ENCODE results near the gene NID1.

DNA sequence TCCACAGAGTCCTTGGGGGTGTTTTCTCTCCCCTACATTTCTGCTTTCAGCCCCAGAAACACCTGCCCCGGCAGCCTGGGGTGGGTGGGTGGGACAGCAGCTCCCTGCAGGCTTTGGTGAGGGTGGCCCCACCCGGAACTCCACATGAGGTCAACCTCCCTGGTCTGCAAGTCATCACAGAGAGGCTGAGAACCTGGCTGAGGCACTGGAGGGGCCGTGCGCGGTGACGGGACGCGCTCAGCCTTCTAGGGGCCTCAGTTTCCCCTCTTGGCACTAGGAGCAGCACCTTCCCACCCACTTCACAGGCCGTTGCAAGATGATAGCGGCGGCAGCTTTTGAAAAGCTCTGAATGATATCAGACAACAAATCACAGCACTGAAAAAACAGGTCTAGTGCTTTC is 37.7 kb upstream of the NID1 start:
- TF ChIP-seq, protein P1, sequence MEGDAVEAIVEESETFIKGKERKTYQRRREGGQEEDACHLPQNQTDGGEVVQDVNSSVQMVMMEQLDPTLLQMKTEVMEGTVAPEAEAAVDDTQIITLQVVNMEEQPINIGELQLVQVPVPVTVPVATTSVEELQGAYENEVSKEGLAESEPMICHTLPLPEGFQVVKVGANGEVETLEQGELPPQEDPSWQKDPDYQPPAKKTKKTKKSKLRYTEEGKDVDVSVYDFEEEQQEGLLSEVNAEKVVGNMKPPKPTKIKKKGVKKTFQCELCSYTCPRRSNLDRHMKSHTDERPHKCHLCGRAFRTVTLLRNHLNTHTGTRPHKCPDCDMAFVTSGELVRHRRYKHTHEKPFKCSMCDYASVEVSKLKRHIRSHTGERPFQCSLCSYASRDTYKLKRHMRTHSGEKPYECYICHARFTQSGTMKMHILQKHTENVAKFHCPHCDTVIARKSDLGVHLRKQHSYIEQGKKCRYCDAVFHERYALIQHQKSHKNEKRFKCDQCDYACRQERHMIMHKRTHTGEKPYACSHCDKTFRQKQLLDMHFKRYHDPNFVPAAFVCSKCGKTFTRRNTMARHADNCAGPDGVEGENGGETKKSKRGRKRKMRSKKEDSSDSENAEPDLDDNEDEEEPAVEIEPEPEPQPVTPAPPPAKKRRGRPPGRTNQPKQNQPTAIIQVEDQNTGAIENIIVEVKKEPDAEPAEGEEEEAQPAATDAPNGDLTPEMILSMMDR (IDR thresholded peaks at IDR 0.05 in 2 of 3, conservative IDR thresholded peaks at IDR 0.05 in 1 of 3; ENCODE audit: borderline replicate concordance in 1 of 3, insufficient read depth in 1 of 3, low read depth in 2 of 3, low read length in 2 of 3): no peak
- TF ChIP-seq, protein P2, sequence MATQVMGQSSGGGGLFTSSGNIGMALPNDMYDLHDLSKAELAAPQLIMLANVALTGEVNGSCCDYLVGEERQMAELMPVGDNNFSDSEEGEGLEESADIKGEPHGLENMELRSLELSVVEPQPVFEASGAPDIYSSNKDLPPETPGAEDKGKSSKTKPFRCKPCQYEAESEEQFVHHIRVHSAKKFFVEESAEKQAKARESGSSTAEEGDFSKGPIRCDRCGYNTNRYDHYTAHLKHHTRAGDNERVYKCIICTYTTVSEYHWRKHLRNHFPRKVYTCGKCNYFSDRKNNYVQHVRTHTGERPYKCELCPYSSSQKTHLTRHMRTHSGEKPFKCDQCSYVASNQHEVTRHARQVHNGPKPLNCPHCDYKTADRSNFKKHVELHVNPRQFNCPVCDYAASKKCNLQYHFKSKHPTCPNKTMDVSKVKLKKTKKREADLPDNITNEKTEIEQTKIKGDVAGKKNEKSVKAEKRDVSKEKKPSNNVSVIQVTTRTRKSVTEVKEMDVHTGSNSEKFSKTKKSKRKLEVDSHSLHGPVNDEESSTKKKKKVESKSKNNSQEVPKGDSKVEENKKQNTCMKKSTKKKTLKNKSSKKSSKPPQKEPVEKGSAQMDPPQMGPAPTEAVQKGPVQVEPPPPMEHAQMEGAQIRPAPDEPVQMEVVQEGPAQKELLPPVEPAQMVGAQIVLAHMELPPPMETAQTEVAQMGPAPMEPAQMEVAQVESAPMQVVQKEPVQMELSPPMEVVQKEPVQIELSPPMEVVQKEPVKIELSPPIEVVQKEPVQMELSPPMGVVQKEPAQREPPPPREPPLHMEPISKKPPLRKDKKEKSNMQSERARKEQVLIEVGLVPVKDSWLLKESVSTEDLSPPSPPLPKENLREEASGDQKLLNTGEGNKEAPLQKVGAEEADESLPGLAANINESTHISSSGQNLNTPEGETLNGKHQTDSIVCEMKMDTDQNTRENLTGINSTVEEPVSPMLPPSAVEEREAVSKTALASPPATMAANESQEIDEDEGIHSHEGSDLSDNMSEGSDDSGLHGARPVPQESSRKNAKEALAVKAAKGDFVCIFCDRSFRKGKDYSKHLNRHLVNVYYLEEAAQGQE (IDR thresholded peaks at IDR 0.05; ENCODE audit: low read depth): no peak
- TF ChIP-seq SP1 (IDR thresholded peaks at IDR 0.05; ENCODE audit: low read depth) (no peak), EZH2phosphoT487 (IDR thresholded peaks at IDR 0.05; ENCODE audit: borderline replicate concordance) (no peak)

All from HCT116 (cell line).